Left cardiac atrium (tissue), 4 donors: Measurements from ENCODE around the gene RASA3. TPM values are rescaled to one million over a fixed set of nuclear protein-coding genes. Genes with fewer than 3 reads are reported as not detected.
A peak's percentile ranks its signal among the peaks of the same experiment; 100 is the strongest.
"Not testable (repeated sequence)": the region's sequence is repeated elsewhere in the genome, so short reads cannot be mapped to it uniquely, and the experiment has no call there.

Experiments
- ATAC-seq, 2 donors: fragments of 200-7000 bp; cut with Tn5 transposase; one replicate each; pipeline ENCODE4 v1.9.1; 2020; ENCODE audit warnings: mild to moderate bottlenecking in 2 of 2, moderate library complexity in 2 of 2
- DNase-seq: peaks from one replicate; pipeline ENCODE4 v3.0.0-alpha.2; 2020
- intact Hi-C, 2 donors: fragments of 100-400 bp; cut with DNase I; formaldehyde crosslinking; loops; one replicate each; pipeline versions ENCODE4 v1.14.1 to v1.15.1; 2022 to 2023
- total RNA-seq, 2 donors: library from RNA; stranded (reverse); fragmentation: NEBNext Ultra II Directional; extraction: Animal tissue kit (Norgen Biotek cat#: 25700); gene quantifications; one replicate each; pipeline ENCODE4 v1.2.1, GENCODE V29; 2021
- donor health status: DM: no; HTN: yes; CAD: no.
- donor health status: DM: no; HTN: yes; CAD: no; lungs with severe emphysema.
- donor health status: DM: yes; HTN: yes; CAD: no.
- donor health status: Dilated cardiomyopathy.

The RASA3 gene
- total RNA-seq, 2 donors from 2014 or later: 19.9 to 20.1 TPM

DNA sequence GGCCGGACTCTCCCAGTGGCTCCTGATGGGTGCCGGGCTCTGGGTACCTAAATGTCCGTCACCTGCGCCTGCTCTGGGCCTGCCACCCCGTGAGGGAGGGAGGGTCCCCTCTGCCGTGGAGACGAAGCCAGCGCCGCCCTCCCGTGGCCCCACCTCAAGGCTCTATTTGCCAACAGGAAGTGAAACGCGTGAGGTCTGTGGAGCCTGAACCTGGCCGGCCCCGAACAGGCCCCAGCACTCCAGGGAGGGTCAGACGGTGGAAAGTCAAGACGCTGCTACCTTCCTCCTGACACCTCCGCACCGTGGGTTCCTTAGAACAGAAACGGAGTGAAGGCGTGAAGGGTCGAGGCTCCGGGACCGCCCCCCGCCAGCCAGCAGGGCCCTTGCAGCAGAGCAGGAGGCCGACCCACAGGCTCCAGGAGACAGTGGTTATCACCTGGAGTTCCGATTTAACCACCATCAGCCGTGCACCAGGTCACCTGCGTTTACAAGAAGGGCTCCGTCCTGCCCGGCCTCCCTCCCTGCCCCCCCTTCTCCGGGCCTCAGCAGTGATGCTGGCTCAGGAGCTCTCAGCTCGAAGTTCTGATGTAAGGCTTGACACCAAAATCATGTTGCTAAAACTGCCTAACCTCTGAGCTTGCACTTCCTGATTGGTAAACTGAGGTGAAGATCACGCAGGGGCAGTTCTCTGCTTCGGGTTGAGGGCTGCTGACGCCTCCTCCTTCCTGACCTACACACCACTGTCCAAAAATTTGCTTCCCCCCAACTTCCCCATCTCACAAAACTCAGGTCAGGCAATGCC lies 107.6 kb downstream of the RASA3 start:
- ATAC-seq: no peak
- peak; percentile 22 for DNase-seq
- intact Hi-C loops: no loop called here

DNA sequence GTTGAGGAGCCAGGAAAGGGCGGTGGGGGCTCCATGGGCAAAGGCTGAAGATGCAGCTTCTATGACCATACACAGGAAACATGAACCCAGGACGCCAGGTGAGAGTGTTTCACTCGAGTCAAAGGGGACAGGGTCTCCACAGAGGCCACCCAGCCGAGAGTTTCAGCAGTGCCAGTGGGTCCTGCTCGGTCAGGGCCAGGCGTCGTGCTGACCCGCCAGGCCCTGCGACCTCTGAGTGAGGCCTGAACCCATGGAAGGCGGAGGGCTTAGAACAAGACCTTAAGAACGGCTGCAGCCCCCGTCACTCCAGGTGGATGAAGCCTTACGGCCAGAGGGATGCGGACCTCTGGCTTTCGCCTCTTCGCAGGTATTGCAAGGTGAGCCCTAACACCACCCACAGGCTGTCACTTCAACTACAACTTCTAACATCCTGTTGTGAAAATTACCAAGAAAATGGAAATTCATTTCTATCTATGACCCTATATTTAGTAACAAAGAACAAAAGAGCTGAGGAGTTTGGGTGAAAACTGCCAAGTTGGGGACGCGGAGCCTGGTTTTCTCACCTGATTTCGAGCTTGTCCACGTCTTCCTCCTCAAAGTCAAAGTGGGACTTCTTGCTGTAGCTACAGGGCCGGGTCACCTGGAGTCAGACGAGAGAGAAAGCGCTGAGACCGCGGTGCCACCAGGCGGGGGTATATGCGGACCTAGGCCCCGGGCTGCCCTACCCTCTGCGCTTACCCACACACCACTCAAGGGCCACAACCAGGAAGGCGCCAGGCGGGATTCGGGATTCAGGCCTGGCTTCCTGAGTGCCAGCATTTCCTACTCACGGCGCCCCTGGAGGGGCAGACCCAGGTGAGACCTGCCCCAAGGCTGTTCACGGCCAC lies 108.5 kb downstream of the RASA3 start:
- intact Hi-C loops: no loop called here
- DNase-seq: peak; percentile 7
- ATAC-seq: no peak

DNA sequence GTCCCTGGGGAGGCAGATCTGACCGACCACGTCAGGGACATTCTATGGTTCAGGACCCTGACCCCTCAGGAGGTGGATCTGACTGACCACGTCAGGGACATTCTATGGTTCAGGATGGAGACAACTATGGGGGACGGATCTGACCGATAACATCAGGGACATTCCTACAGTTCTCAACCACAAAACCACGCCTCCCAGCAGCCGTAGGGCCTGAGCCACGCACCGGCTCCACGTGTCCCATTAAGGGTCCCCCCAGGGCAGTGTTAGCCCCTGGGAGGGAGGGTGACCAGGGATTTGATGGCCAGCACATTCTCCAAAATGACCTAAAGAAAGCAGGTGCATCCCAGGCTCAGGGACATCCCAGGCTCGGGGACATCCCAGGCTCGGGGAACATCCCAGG lies 109.5 kb downstream of the RASA3 start:
- intact Hi-C loops: no loop called here
- no peak for ATAC-seq
- peak; percentile 4 for DNase-seq

DNA sequence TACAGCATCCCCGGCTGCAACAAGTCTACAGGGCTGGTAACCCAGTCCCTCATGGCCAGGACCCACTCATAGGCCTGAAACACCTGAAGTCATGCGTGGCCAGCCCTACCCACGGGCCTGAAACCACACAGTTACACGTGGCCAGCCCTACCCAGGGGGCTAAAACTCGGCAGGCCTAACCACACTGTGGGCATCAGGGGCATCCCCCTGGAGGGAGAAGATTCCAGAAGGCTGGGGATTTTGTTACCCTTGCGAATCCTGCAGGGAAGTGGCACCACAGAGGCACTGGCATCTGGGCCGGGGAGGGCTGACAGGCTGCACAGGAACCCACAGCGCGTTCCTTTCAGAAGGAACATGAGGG lies 110.1 kb downstream of the RASA3 start:
- ATAC-seq (no peak), DNase-seq (peak; percentile 7)
- intact Hi-C loops: no loop called here

DNA sequence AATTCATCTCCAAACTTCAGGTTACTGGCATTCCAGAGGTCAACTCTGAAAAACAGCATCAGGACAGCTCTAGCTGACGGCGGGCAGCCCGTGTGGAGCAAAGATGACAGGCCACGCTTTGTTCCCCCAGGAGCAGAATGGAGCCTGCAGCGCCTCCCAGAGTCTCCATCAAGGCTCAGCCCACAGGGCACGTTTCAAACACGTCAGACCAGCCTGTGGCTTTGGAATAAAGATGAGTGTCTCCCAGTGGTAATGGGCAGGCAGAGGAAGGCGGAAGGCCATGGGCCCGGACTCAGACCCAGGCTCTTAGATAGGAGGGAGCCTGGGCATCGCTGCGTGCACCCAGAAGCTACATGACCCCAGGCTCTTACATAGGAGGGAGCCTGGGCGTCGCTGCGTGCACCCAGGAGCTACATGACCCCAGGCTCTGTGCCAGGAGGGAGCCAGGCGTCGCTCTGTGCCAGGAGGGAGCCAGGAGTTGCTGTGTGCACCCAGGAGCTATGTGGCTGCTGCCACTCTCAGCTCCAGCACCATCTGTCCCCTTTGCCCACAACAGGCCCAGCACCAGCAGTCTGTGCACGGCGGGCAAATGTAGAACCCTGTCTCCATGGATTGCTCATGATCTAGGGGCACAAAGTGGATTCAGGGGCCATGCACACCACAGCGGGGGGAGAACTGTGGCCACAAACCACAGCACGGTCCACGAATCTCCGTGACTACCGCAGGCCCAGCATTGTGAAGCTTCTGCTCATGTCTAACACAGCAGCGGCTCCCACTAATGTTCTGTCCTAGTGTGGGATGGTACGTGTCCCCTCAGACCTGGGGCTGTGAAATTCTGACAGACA lies 110.7 kb downstream of the RASA3 start:
- intact Hi-C loops: no loop called here
- DNase-seq: peak; percentile 18
- peak in 1 of 2 donors; percentile 17 for ATAC-seq

DNA sequence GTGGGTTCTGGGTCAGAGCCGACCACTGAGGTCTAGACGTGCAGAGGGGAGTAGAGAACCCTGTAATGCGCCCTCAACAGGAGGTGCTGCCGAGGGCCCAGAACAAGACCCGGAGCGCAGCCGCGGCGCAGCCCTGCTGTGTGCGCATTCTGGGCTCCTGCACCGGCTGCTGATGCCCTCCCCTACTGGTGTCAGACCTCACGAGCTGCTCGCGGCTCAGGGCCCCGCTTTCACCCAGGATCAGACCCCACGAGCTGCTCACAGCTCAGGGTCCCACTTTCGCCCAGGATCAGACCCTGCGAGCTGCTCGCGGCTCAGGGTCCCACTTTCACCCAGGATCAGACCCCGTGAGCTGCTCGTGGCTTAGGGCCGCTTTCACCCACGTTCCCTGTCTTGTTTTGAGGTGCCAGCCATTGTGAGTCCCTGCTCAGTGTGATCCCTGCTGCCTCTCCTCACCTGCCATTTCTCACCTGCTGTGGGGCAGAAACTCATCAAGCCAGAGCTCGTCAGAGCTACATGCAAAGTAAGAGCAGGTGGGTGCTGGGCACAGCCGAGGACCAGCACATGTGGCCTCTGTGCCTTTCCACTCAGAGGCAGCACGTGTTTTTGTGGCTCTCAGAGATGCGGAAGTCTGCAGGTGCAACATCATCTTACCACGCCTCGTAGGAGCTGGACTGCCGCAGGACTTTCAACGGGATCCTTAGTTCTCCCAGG lies 111.5 kb downstream of the RASA3 start:
- DNase-seq (peak; percentile 15), ATAC-seq (no peak)
- intact Hi-C loops: no loop called here

DNA sequence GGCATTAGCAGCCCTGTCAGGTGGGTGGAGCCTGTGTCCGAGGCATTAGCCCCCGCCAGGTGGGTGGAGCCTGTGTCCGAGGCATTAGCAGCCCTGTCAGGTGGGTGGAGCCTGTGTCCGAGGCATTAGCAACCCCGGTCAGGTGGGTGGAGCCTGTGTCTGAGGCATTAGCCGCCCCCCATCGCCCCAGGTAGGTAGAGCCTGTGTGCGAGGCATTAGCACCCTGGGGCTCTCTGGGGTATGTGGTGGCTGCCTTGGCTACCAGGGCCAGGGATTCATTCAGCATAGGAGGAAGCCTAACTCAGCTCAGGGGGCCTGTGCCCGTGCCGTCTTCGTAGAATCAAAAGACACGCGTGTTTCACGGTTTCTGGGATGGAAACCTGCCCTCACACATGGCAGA lies 112.3 kb downstream of the RASA3 start:
- ATAC-seq, intact Hi-C loops: not testable (repeated sequence)
- DNase-seq: peak; percentile 14

DNA sequence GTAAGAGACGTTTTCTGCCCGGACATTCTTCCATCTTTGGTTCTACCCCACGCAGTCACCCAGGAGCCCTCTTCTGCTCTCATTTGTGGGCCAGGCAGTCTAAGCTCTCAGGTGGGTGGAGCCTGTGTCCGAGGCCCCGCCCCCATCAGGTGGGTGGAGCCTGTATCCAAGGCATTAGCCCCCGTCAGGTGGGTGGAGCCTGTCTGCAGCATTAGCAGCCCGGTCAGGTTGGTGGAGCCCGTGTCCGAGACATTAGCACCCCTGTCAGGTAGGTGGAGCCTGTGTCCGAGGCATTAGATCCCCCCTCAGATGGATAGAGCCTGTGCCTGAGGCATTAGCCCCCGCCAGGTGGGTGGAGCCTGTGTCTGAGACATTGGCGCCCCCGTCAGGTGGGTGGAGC lies 113.1 kb downstream of the RASA3 start:
- ATAC-seq: no peak
- no peak for DNase-seq
- intact Hi-C loops: no loop called here

DNA sequence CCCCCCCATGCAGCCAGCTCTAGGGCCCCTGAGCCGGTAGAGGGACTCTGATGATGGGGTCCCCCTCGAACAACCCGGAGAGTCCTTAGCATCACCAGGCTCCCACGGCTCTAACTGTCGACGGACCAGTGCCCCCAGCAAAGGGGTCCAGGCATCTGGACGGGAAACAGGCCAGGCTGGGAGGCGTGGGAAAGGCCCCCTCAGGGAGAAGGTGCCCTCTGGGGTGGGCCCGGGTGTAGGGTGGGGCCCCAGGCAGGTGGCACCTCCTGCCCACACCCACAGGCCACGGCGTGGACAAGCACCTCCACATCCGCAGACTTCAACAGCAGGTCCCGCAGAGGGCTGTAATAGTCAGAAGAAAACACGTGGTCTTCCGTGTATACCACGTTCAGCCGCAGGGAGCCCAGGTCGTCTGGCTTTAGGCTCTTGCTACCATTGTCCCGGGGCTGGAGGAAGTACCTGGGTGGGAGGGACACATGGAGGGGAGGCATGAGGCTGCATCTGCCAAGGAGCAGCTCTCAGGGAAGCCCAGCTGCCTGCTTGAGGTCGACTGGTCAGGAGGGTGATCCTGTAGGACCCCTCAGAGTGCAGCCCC lies 113.9 kb downstream of the RASA3 start:
- ATAC-seq (no peak), DNase-seq (peak; percentile 15)
- intact Hi-C loops: no loop called here

DNA sequence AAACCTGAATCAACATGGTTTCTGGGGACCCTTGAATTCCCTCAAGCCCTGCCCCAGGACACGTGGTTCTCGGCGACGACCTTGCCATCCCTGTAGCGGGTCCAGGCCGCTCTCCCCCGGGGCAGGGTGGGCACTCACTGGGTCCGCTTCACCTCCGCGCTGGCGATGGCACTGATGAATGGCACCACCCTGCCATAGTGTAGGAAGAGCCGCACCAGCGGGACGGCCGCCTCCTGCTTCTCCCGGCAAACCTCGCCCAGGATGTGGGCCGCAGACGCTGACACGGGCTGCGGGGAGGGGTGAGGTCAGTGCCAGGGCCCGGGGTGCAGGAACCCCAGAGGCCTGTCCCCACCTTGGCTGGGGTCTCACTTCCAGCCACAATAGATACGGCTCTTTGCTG lies 114.5 kb downstream of the RASA3 start:
- DNase-seq (peak; percentile 16), ATAC-seq (no peak)
- intact Hi-C loops: no loop called here

DNA sequence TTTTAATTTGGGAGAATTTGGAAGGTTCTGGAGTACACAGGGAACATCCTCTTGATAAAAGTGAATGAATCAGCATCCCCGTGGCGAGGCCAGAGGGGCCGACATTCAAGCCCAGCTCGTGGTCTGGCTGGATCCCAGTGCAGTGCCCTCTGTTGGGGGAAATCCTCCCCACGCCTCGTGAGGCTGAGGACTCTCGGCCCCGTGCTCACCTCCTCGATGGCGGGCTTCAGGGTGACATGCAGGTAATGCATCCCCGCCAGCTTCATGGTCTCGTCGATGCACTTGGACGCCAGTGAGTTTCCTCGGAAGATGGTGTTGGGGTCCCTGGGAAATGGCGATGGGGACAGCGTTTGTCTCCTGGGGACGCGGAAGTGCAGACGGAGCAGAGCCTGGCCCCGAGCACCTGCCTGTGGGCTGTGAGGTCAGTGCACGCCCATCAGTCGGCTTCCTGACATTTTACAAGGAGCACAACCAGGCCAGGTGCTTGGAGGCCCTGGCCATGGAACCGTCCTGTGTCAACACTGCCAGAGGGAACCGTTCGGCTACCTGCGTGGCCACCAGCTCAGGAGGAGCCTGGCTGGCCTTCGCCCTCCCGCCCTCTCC lies 115.3 kb downstream of the RASA3 start:
- intact Hi-C loops: no loop called here

DNA sequence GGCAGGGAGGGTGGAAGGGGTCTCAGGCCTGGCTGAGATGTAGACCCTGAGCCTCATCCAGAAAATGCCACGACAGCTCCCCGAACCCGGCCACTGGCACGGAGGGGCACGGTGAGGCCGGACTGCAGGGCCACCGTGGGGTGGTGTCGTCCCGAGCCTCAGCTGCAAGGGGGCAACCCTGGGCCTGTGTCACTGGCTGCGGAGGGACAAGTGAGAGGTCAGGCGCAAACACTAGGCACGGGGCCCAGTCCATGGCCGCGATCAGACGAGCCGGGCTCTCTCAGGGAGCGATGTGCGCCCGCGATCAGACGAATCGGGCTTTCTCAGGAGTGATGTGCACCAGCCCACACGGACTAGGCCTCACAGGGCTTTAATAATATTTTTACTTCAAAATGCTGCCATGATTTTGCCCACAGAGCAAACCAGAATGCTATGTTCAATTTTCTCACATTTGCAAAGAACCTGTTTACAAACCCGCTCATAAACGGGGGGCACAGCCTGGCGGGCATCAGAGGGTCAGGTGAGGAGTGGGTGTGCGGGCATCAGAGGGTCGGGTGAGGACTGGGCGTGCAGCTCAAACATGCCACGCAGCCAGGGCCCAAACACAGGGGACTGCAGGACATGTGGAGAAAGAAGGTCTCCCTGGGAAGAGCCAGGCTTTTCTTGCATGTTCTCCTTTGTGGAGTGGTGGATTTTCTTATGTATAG lies 115.9 kb downstream of the RASA3 start:
- intact Hi-C loops: no loop called here
- no peak for ATAC-seq
- DNase-seq: peak; percentile 13

More for the DNA sequence above, 115.3 kb downstream of the RASA3 start:
- ATAC-seq: no peak
- peak; percentile 20 for DNase-seq

DNA sequence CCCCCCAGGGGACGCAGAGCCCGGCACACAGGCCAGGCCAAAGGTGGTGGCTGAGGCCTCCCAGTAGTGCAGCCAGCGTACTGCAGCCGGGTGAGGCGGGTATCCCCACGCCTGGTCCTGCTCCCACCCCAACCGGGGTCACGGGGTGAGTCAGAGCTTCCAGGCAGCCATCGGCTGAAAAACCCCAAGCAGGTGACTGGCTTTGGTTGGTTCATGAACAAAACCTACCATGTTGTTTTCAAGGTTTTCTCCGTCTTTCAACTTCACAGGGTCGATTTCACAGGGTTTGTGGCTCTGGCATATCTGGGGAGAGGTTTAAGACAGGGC lies 116.5 kb downstream of the RASA3 start:
- intact Hi-C loops: no loop called here
- no peak for ATAC-seq

DNA sequence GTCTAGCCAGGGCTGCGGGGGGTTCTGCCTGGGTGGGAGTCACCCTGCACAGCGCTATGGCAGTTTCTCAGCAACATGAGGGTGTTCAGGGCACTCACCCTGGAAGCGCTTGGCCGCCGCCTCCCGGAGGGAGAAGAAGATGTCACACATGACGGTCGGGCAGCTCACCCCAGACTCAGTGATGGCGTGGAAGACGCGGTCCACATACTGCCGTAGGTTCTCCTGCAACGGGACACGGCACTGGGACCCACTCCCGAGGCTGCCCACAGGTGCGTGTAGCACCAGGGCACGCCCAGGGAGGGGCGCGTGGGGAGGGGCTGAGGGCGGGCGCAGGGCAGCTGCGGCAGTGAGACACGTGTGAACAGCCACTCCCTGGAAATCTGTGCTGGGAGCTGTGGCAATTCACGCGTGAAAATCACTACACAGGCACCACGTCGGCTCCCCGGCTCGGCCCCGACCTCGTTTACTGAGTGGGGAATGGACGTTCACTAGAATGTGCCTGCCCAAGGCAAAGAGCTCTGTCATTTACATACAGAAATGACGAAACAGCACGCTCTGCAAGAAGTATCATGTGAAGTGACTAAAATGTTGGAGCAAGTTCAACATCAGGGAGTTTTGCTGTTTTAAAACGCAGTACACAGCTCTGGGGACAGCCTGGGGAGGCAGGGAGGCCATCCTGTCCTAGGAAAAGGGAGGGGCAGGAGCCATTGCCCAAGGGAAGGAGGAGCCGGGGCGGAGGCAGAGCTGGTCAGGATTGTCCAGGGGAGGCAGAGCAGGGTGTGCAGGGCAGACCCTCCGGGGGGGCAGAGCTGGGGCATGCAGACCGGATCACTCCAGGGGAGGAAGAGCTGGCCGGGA lies 117.1 kb downstream of the RASA3 start:
- DNase-seq (peak; percentile 42), ATAC-seq (peak; percentile 10 to 82)
- intact Hi-C loops: no loop called here

More for the DNA sequence above, 116.5 kb downstream of the RASA3 start:
- no peak for DNase-seq

DNA sequence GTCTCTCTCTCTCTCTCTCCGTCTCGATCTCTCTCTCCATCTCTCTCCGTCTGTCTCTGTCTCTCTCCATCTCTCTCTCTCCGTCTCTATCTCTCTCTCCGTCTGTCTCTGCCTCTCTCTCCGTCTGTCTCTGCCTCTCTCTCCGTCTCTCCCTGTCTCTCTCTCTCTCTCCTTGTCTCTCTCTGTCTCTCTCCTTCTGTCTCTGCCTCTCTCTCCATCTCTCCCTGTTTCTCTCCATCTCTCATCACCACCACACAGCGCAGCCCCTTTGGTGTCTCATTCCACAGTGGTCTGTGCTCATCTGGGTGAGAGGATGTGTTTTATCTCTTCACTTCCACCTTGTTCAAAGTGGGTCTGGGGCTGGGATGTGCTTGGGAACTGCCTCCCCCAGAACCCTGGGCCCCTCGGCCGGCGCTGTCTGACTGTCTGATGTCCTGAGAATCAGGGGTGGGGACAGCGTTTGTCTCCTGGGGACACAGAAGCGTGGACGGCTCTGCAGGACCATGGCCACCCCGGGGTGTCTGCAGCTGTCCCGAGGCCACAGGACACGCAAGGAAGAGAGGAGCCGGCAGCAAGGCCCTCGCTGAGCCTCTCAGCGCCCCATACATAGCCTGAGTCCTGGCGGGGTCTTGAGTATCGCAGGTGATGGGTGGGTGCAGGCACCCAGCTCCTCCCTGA lies 118.3 kb downstream of the RASA3 start:
- DNase-seq: peak; percentile 13

DNA sequence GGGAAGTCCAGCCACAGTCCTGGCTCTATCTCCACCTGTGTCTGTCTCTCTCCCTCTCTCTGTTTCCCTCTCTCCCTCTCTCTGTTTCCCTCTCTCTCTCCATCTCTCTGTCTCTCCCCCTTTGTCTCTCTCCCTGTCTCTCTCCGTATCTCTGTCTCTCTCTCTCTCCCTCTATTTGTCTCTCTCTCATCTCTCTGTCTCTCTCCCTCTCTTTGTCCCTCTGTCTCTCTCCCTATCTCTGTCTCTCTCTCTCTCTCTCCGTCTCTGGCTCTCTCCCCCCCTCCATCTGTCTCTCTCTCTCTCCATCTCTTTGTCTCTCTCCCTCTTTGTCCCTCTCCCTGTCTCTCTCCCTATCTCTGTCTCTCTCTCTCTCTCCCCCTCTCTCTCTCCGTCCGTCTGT lies 119.1 kb downstream of the RASA3 start:
- DNase-seq: no peak
- intact Hi-C loops: no loop called here
- ATAC-seq: no peak

More for the DNA sequence above, 118.3 kb downstream of the RASA3 start:
- ATAC-seq: no peak
- intact Hi-C loops: no loop called here
